ENCODE data around the gene CFAP97D2.

DNA sequence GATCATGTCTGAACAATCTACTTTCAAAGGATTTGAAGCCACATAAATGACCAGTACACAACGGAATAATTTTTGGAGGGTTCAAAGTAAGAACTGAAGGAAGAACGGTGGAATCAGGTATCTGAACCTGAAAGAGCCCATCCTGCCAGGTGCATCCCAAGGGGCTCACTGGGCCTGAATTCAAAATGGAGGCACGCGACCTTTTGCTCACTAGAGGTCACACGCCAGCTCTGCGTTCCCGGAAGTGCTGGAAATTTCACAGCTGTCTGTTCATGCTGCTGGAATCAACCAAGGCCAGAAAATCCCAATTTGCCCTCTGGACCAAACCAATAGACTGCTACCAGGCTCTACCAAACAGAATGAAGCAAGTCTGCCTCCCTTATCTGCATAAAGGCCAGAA is 42.5 kb upstream of the CFAP97D2 start:
- TF ChIP-seq, protein P1, sequence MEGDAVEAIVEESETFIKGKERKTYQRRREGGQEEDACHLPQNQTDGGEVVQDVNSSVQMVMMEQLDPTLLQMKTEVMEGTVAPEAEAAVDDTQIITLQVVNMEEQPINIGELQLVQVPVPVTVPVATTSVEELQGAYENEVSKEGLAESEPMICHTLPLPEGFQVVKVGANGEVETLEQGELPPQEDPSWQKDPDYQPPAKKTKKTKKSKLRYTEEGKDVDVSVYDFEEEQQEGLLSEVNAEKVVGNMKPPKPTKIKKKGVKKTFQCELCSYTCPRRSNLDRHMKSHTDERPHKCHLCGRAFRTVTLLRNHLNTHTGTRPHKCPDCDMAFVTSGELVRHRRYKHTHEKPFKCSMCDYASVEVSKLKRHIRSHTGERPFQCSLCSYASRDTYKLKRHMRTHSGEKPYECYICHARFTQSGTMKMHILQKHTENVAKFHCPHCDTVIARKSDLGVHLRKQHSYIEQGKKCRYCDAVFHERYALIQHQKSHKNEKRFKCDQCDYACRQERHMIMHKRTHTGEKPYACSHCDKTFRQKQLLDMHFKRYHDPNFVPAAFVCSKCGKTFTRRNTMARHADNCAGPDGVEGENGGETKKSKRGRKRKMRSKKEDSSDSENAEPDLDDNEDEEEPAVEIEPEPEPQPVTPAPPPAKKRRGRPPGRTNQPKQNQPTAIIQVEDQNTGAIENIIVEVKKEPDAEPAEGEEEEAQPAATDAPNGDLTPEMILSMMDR (IDR thresholded peaks at IDR 0.05), result no peak
- no peak for TF ChIP-seq POLR2A (IDR thresholded peaks at IDR 0.05)

Measured in right lobe of liver (tissue), 4 donors.